Skin epidermis (tissue), 12 donors: ENCODE measurements around the gene CARNS1.

ENCODE experiments used
- H3K27ac ChIP-seq, 21 experiments: fragments of 200-600 bp; sonication (generic) in 11 of 21; one replicate each; pipeline ENCODE4 v1.5.0; 2020; ENCODE audit warnings: mild to moderate bottlenecking in 3 of 21, inconsistent platforms in 2 of 21, moderate library complexity in 2 of 21
- H3K4me3 ChIP-seq, 7 experiments: fragments of 200-600 bp; sonication (generic) in 2 of 7; one replicate each; pipeline ENCODE4 v1.5.0; 2020; ENCODE audit warnings: inconsistent platforms in 2 of 7, mild to moderate bottlenecking in 2 of 7, moderate library complexity in 1 of 7

CARNS1 gene

GRCh38 chr11:67375320-67376055 lies 40.0 kb upstream of the CARNS1 start:
- no peak overlapping the region for H3K4me3 ChIP-seq
- H3K27ac ChIP-seq, result peak overlapping the region in 6 of 21 experiments; percentile 12 to 99 (median 93)

GRCh38 chr11:67376063-67376820 lies 39.2 kb upstream of the CARNS1 start:
- H3K4me3 ChIP-seq, result no peak overlapping the region
- no peak overlapping the region for H3K27ac ChIP-seq

- no peak overlapping the region for H3K27ac ChIP-seq
- H3K4me3 ChIP-seq, result no peak overlapping the region
Measured at GRCh38 chr11:67376873-67377808, 38.3 kb upstream of the CARNS1 start.

GRCh38 chr11:67378544-67378943 lies 36.9 kb upstream of the CARNS1 start:
- Histone ChIP-seq H3K4me3 (no peak overlapping the region), H3K27ac (peak overlapping the region in 4 of 21 experiments; percentile 3 to 65 (median 22))

- Histone ChIP-seq H3K27ac (peak overlapping the region in 11 of 21 experiments; percentile 0 to 67 (median 45)), H3K4me3 (no peak overlapping the region)
Measured at GRCh38 chr11:67379061-67380058, 36.1 kb upstream of the CARNS1 start.

GRCh38 chr11:67381244-67381972 lies 34.1 kb upstream of the CARNS1 start:
- H3K27ac ChIP-seq, result peak overlapping the region in 7 of 21 experiments; percentile 9 to 66 (median 55)
- no peak overlapping the region for H3K4me3 ChIP-seq

GRCh38 chr11:67382276-67383136 lies 33.0 kb upstream of the CARNS1 start:
- no peak overlapping the region for H3K4me3 ChIP-seq
- H3K27ac ChIP-seq, result peak overlapping the region in 2 of 21 experiments; percentile 11 to 30

- H3K4me3 ChIP-seq, result no peak overlapping the region
- H3K27ac ChIP-seq, result no peak overlapping the region
Measured at GRCh38 chr11:67384851-67385366, 30.6 kb upstream of the CARNS1 start.

GRCh38 chr11:67387069-67387468 lies 28.4 kb upstream of the CARNS1 start:
- Histone ChIP-seq H3K4me3 (no peak overlapping the region), H3K27ac (peak overlapping the region in 1 of 21 experiments; percentile 16)

- Histone ChIP-seq H3K27ac (peak overlapping the region in 1 of 21 experiments; percentile 16), H3K4me3 (no peak overlapping the region)
Measured at GRCh38 chr11:67387518-67387917, 28.0 kb upstream of the CARNS1 start.

- Histone ChIP-seq H3K27ac (no peak overlapping the region), H3K4me3 (no peak overlapping the region)
Measured at GRCh38 chr11:67389477-67389876, 26.0 kb upstream of the CARNS1 start.

GRCh38 chr11:67390947-67391303 lies 24.6 kb upstream of the CARNS1 start:
- Histone ChIP-seq H3K27ac (peak overlapping the region in 20 of 21 experiments; percentile 46 to 95 (median 84)), H3K4me3 (peak overlapping the region; percentile 60 to 81 (median 74))

- Histone ChIP-seq H3K27ac (peak within 1 kb of the TSS; percentile 16 to 95 (median 84)), H3K4me3 (peak within 1 kb of the TSS; percentile 60 to 81 (median 74))
Measured at GRCh38 chr11:67391304-67392182, 23.9 kb upstream of the CARNS1 start, which contains the start of gene RAD9A. Gene RAD9A, plus strand, starts transcription at chr11:67391986. Its CDS starts 59 bp downstream, at chr11:67392045.

GRCh38 chr11:67392183-67392715 lies 23.2 kb upstream of the CARNS1 start:
- peak overlapping the region; percentile 60 to 81 (median 74) for H3K4me3 ChIP-seq
- peak overlapping the region in 20 of 21 experiments; percentile 24 to 95 (median 84) for H3K27ac ChIP-seq

GRCh38 chr11:67393437-67393836 lies 22.0 kb upstream of the CARNS1 start:
- Histone ChIP-seq H3K27ac (no peak overlapping the region), H3K4me3 (no peak overlapping the region)
